ENCODE results near the gene PTPRN. TPM values are rescaled to one million over a fixed set of nuclear protein-coding genes. Genes with fewer than 3 reads are reported as not detected.
"Not testable (repeated sequence)": the region's sequence is repeated elsewhere in the genome, so short reads cannot be mapped to it uniquely, and the experiment has no call there.

The PTPRN gene
- total RNA-seq, 4 donors from 2014 or later: 0.12 to 1.0 TPM; not detected in 2

DNA sequence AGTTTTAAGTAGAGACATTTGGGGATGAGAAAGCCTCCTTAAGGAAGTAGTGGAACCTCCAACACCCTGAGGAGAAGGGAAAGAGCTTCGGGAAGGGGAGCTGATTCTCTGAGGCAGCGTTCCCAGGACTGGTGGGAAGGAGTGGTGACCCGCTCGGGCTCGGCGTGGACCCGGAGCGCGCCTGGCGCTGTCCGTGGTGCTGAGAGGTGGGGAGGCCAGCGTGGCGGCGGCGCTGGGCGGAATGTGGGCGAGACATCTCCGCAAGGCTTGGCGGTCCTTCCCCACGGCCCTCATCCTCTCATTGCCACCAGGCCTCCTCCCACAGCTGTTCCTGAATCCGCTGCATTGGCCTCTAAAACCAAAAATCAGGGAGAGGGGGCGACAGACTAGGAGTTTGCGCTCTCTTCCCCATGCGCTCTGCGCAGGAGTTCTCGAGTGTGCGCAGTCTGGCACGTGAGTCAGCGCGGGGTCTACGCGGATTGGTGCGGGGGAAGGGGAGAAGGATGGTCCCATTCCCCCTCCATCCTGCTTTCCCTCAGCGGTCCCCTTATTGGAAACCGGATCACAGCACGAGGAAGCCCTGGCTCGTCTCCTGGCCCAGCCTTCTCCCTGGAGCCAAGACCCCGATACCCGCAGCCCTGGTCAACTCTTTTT, 22.5 kb upstream of the PTPRN start:
- TF ChIP-seq, protein P1, sequence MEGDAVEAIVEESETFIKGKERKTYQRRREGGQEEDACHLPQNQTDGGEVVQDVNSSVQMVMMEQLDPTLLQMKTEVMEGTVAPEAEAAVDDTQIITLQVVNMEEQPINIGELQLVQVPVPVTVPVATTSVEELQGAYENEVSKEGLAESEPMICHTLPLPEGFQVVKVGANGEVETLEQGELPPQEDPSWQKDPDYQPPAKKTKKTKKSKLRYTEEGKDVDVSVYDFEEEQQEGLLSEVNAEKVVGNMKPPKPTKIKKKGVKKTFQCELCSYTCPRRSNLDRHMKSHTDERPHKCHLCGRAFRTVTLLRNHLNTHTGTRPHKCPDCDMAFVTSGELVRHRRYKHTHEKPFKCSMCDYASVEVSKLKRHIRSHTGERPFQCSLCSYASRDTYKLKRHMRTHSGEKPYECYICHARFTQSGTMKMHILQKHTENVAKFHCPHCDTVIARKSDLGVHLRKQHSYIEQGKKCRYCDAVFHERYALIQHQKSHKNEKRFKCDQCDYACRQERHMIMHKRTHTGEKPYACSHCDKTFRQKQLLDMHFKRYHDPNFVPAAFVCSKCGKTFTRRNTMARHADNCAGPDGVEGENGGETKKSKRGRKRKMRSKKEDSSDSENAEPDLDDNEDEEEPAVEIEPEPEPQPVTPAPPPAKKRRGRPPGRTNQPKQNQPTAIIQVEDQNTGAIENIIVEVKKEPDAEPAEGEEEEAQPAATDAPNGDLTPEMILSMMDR (IDR thresholded peaks at IDR 0.05): no peak
- no peak for DNase-seq (ENCODE audit: low spot score)
- no peak for ATAC-seq (ENCODE audit: low FRiP score)

DNA sequence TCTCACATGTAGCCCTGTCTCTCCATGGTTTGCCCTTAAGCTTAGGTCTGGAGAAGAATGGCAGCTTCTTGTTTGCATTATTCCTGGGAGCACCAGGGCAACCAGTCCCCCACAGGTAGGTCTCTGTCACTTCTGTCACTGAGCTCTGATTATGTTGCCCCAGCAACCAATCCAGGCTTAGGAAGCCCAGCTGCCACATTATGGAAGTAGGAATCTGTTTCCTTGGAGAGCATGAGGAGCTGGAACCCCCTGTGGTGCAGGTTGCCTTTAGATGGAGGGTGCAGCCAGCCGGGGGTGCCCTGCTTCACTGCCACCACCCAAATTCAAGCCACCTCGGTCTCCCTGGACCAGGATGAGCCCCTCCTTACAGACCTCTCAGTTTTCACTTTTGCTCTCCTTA, 18.5 kb upstream of the PTPRN start:
- ATAC-seq (ENCODE audit: low FRiP score) (no peak), DNase-seq (ENCODE audit: low spot score) (no peak)
- TF ChIP-seq, protein P1 (IDR thresholded peaks at IDR 0.05): no peak

DNA sequence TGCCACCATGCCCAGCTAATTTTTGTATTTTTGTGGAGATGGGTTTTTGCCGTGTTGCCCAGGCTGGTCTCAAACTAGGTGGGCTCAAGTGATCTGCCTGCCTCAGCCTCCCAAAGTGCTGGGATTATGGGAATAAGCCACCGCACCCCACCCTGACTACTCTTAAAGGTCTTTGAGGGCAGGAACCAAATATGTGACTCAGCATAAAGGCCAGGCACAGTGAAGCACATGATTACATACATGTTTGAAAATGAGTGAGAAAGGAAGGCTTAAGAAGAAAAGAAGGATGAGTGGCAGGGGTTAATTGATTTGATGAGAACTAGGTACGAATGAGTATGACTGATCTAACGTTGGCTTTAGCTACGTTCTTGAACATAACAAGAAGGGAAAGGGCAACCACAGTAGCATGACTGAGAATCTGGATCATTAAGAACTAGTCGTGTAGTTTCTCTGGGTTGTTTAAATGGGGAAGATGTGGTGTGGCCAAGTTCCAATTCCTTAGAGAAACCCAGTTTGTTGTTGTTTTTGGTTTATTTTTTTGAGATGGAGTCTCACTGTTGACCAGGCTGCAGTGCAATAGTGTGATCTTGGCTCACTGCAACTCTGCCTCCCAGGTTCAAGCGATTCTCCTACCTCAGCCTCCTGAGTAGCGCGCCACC, 16.6 kb upstream of the PTPRN start:
- no peak for ATAC-seq (ENCODE audit: low FRiP score)
- DNase-seq (ENCODE audit: low spot score): no peak
- TF ChIP-seq, protein P1 (IDR thresholded peaks at IDR 0.05): no peak

DNA sequence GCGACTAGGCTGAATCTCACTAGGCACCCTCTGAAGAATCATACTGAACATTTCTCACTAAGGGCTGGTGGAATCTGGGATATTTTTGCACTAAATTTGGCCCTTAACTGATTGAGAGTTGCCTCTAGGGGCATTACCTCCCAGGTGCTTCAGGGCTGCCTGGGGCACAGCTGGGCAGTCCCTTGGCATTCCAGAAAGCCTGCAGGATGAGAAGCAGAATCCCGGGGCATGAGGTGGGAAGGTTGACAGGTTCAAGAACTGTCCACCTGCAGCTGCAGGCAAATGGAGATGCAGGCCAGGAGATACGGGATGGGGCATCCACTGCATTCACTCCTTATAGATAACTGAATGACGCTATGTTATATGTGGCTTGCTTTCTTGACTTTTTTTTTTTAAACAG, 15.9 kb upstream of the PTPRN start:
- TF ChIP-seq, protein P1 (IDR thresholded peaks at IDR 0.05): no peak
- DNase-seq (ENCODE audit: low spot score) (no peak), ATAC-seq (ENCODE audit: low FRiP score) (no peak)

DNA sequence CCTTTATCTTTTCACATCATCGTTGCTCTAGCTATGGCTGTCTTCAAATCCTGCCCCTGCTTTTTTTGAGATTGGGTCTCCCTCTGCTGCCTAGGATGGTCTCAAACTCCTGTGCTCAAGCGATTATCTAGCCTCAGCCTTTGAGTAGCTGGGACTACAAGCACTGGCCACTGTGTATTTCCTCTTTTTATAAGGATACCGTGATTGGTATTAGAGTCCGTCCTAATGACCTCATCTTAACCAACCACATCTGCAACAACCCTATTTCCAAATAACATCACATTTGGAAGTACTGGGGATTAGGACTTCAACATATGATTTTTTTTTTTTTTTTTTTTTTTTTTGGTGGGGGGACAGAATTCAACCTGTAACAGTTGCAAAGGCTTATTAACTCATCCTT, 14.2 kb upstream of the PTPRN start:
- ATAC-seq (ENCODE audit: low FRiP score) (no peak), DNase-seq (ENCODE audit: low spot score) (no peak)
- TF ChIP-seq, protein P1 (IDR thresholded peaks at IDR 0.05): no peak

DNA sequence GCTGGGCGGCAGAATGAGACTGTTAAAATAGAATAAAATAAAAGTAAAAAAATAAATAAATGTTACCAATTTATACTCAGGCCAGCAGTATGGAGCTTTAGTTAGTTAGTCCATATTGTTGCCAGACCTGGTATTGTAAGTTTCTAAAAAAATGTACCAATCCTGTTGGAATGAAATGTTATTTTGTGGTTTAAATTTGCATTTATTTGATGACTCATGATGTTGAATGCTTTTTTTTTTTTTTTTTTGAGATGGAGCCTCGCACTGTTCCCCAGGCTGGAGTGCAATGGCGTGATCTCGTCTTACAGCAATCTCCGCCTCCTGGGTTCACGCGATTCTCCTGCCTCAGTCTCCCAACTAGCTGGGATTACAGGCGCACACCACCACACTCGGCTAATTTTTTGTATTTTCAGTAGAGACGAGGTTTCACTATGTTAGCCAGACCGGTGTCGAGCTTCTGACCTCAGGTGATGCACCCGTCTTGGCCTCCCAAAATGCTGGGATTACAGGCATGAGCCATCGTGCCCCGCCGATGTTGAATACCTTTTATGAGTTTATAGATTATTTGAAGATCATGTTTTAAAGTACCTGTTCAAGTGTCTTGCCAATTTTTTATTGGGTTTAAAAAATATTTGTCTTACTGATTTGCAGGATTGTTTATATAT, 5.7 kb upstream of the PTPRN start:
- DNase-seq (ENCODE audit: low spot score) (no peak), ATAC-seq (ENCODE audit: low FRiP score) (no peak)
- TF ChIP-seq, protein P1 (IDR thresholded peaks at IDR 0.05): no peak

DNA sequence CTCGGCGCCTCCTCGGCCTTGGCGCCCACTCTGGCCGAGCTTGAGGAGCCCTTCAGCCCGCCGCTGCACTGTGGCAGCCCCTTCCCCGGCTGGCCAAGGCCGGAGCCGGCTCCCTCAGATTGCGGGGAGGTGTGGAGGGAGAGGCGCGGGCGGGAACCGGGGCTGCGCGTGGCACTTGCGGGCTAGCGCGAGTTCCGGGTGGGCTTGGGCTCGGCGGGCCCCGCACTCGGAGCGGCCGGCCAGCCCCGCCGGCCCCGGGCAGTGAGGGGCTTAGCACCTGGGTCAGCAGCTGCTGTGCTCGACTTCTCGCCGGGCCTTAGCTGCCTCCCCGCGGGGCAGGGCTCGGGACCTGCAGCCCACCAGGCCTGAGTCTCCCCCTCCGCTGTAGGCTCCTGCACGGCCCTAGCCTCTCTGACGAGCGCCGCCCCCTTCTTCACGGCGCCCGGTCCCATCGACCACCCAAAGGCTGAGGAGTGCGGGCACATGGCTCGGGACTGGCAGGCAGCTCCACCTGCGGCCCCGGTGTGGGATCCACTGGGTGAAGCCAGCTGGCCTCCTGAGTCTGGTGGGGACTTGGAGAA, 3.6 kb upstream of the PTPRN start:
- ATAC-seq (ENCODE audit: low FRiP score); DNase-seq (ENCODE audit: low spot score): not testable (repeated sequence)

All from omental fat pad (tissue), 4 donors.